Colonic mucosa (tissue), 4 donors: Measurements from ENCODE around the gene SP100. TPM values are rescaled to one million over a fixed set of nuclear protein-coding genes. Genes with fewer than 3 reads are reported as not detected.
"Not testable (repeated sequence)": the region's sequence is repeated elsewhere in the genome, so short reads cannot be mapped to it uniquely, and the experiment has no call there.

Source experiments
- DNase-seq: peaks from one replicate; pipeline ENCODE4 v3.0.0-alpha.2; 2020
- H3K27ac ChIP-seq: fragments of 200-600 bp; one replicate; pipeline ENCODE4 v1.8.0; 2021
- H3K27me3 ChIP-seq: fragments of 200-600 bp; one replicate; pipeline ENCODE4 v1.8.0; 2021
- H3K36me3 ChIP-seq: fragments of 200-600 bp; one replicate; pipeline ENCODE4 v1.8.0; 2021
- H3K4me1 ChIP-seq: fragments of 200-600 bp; one replicate; pipeline ENCODE4 v1.8.0; 2021; ENCODE audit warnings: mild to moderate bottlenecking
- H3K4me3 ChIP-seq: fragments of 200-600 bp; one replicate; pipeline ENCODE4 v1.8.0; 2021
- H3K9ac ChIP-seq, 2 donors: one replicate each; pipeline ENCODE4 v1.7.0; 2013; ENCODE audit warnings: control low read depth in 2 of 2, low read depth in 2 of 2, low read length in 2 of 2
- H3K9me3 ChIP-seq: fragments of 200-600 bp; one replicate; pipeline ENCODE4 v1.8.0; 2021
- intact Hi-C: fragments of 100-400 bp; cut with DNase I; formaldehyde crosslinking; loops from one replicate; pipeline ENCODE4 v1.14.1; 2022
- total RNA-seq, 2 donors: library from RNA; stranded (reverse); fragmentation: NEBNext Ultra II Directional in 1 of 2; extraction: Animal tissue kit (Norgen Biotek cat#: 25700) in 1 of 2; gene quantifications; one replicate each; pipeline ENCODE4 v1.2.1, GENCODE V29; 2021
- TF ChIP-seq, protein P1 (sequence below): fragments of 200-600 bp; IDR thresholded peaks from one replicate; pipeline ENCODE4 v1.8.0; 2022; ENCODE audit warnings: antibody characterized with exemption, mild to moderate bottlenecking
- donor health status: healthy.
- donor health status: DM: no; HTN: no; CAD: no.
- donor health status: DM: no; HTN: no; CAD: no.

The SP100 gene
- total RNA-seq, 2 donors from 2014 or later = 35.7 to 53.6 TPM

DNA sequence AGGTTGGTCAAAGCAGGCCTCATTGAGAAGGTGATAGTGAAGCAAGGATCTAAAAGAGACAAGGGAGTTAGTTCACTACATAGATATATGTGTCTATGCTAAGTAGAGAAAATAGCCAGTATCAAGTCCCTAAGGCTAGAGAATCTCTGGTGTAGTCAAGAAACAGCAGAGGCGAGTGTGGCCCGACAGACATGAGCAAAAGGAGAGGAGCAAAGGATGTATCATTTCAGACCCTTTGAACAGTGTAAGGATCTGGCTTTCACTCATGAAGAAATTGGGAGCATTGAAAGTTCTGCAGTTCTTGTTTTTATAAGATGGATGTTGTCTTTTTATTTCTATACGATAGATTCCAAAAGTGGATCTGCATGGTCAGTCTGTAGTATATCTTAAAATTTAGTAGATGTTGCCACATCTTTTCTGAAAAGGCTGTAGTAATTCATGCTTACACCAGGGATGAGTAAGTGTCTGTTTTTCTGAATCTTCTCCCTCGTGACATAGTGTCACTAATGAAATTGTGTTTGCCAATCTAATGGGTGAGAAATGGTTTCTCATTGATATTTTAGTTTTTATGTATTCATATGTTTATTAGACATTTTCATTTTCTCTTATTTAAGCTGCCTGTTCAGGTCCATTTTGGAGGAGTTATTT lies 18.8 kb downstream of the SP100 start:
- Histone ChIP-seq H3K9ac (no peak overlapping the region), H3K36me3 (peaks cover 3% of the 10 kb centered on the region), H3K4me3 (no peak overlapping the region), H3K27ac (no peak overlapping the region), H3K27me3 (no peaks in the 10 kb centered on the region), H3K9me3 (no peaks in the 10 kb centered on the region), H3K4me1 (no peaks in the 10 kb centered on the region)
- TF ChIP-seq, protein P1, sequence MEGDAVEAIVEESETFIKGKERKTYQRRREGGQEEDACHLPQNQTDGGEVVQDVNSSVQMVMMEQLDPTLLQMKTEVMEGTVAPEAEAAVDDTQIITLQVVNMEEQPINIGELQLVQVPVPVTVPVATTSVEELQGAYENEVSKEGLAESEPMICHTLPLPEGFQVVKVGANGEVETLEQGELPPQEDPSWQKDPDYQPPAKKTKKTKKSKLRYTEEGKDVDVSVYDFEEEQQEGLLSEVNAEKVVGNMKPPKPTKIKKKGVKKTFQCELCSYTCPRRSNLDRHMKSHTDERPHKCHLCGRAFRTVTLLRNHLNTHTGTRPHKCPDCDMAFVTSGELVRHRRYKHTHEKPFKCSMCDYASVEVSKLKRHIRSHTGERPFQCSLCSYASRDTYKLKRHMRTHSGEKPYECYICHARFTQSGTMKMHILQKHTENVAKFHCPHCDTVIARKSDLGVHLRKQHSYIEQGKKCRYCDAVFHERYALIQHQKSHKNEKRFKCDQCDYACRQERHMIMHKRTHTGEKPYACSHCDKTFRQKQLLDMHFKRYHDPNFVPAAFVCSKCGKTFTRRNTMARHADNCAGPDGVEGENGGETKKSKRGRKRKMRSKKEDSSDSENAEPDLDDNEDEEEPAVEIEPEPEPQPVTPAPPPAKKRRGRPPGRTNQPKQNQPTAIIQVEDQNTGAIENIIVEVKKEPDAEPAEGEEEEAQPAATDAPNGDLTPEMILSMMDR = no peak
- no peak for DNase-seq
- intact Hi-C loops = no loop called here

DNA sequence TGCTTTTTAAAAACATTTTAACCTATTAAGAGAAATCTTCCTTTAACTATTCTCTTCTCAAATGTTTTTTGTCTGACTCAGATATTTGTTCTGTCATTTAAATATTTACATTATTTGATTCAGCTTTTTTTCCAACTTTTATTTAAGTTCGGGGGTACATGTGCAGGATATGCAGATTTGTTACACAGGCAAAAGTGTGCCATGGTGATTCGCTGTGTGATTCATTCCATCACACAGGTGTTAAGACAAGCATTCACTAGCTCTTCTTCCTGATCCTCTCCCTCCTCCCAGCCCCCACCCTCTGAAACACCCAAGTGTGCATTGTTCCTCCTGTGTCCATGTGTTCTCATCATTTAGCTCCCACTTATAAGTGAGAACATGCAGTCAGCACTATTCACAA lies 19.4 kb downstream of the SP100 start:
- no peaks in the 10 kb centered on the region for H3K9me3 ChIP-seq
- intact Hi-C loops = no loop called here
- TF ChIP-seq, protein P1 = no peak

DNA sequence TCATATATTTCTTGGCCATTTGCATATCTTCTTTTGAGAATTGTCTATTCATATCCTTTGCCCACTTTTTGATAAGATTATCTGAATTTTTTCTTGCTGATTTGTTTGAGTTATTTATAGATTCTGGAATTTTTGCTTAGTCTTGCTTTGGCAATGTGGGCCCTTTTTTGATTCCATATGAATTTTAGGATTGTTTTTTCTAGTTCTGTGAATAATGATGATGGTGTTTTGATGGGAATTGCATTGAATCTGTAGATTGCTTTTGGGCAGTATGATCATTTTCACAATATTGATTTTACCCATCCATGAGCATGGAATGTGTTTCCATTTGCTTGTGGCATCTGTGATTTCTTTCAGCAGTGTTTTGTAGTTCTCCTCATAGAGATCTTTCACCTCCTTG lies 23.1 kb downstream of the SP100 start:
- H3K9me3 ChIP-seq, H3K27me3 ChIP-seq, H3K27ac ChIP-seq, H3K4me1 ChIP-seq, DNase-seq, intact Hi-C loops, H3K9ac ChIP-seq, H3K4me3 ChIP-seq, H3K36me3 ChIP-seq: not testable (repeated sequence)

More for the DNA sequence above, 19.4 kb downstream of the SP100 start:
- no peak for DNase-seq
- Histone ChIP-seq H3K36me3 (no peaks in the 10 kb centered on the region), H3K4me1 (no peaks in the 10 kb centered on the region), H3K27ac (no peak overlapping the region), H3K27me3 (no peaks in the 10 kb centered on the region), H3K4me3 (no peak overlapping the region), H3K9ac (no peak overlapping the region)

DNA sequence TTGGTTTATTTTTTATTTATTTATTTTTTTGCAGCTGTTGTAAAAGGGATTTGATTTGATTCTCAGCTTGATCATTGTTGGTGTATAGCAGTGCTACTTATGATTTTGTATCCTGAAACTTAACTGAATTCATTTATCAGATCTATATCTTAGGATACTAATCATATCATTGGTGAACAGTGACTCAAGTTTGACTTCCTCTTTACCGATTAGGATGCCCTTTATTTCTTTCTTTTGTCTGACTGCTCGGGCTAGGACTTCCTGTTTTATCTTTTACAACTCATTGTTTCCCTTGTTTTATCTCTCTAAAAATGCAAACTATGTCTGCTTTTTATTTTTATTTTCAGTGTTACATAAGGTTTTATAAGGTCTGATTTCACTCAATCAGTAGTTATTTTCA lies 23.6 kb downstream of the SP100 start:
- H3K4me3 ChIP-seq = no peak overlapping the region
- TF ChIP-seq, protein P1 = no peak
- no peak overlapping the region for H3K27ac ChIP-seq

DNA sequence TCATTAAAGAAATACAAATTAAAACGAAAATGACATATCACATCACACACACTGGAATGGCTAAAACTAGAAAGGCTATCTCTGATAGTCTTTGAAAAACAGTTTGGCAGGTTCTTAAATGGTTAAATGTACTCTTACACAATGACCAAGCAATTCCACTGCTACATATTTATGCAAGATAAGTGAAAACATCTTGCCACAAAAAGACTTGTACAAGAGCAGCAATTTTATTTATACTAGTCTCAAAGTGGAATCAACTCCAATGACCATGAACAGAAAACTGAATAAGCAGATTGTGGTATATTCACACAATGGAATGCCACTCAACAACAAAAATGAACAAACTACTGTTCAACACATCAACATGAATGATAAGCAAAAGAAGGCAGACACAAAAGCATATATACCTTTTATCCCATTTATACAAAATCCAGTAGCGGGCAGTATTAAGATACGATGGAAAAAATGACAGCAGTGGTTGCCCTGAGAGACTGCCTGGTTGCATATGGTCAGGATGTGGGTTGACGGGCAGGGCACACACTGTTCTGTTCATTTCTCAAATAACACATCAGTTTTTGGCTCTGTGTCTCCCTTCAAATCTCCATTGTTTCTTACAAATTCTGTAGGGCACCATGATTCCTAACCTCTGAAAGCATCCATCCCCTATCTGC lies 25.4 kb downstream of the SP100 start:
- no peak for DNase-seq
- TF ChIP-seq, protein P1 = no peak

More for the DNA sequence above, 23.6 kb downstream of the SP100 start:
- Histone ChIP-seq H3K27me3 (no peaks in the 10 kb centered on the region), H3K9me3 (no peaks in the 10 kb centered on the region), H3K36me3 (no peaks in the 10 kb centered on the region), H3K9ac (no peak overlapping the region), H3K4me1 (no peaks in the 10 kb centered on the region)
- intact Hi-C loops = no loop called here
- no peak for DNase-seq

DNA sequence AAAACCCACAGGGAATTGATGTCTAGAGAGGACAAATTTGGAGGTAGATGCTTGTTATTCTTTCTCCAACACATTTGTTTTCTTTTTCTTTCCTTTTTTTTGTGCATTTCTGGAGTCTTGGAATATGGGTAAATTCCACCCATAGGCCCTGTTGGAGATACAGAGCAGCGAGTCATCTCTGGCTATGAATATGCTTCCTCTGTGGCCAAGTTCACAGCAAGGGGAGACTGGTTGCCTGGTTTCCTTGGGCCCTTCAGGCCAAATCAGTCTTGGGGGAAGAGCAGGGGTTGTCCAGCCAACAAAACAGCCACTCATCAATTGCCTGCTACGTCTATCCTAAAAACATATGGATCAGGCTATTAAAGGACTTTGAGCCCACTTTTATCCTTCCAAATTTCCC lies 27.5 kb downstream of the SP100 start:
- Histone ChIP-seq H3K4me1 (no peaks in the 10 kb centered on the region), H3K27me3 (no peaks in the 10 kb centered on the region), H3K9me3 (no peaks in the 10 kb centered on the region), H3K4me3 (no peak overlapping the region), H3K9ac (no peak overlapping the region), H3K36me3 (no peaks in the 10 kb centered on the region), H3K27ac (no peak overlapping the region)
- intact Hi-C loops = no loop called here
- TF ChIP-seq, protein P1 = no peak
- no peak for DNase-seq

More for the DNA sequence above, 25.4 kb downstream of the SP100 start:
- Histone ChIP-seq H3K27ac (no peak overlapping the region), H3K9me3 (no peaks in the 10 kb centered on the region), H3K27me3 (no peaks in the 10 kb centered on the region), H3K9ac (no peak overlapping the region), H3K4me3 (no peak overlapping the region), H3K4me1 (no peaks in the 10 kb centered on the region), H3K36me3 (no peaks in the 10 kb centered on the region)
- intact Hi-C loops = no loop called here
